Measurements from ENCODE around the gene SERPINA9. TPM values are rescaled to one million over a fixed set of nuclear protein-coding genes. Genes with fewer than 3 reads are reported as not detected.
"Not testable (repeated sequence)": the region's sequence is repeated elsewhere in the genome, so short reads cannot be mapped to it uniquely, and the experiment has no call there.

SERPINA9 gene
- total RNA-seq, 4 donors from 2014 or later = not detected

GRCh38 chr14:94426526-94426925 is 49.5 kb downstream of the SERPINA9 start:
- intact Hi-C loops (cut with DNase I) = no loop called here
- peaks cover 0 to 6% (median 0%) of the 10 kb centered on the region in 4 donors for H3K9me3 ChIP-seq
- H3K27ac ChIP-seq (replicated peaks in 1 of 4) = no peak overlapping the region
- no peak for DNase-seq (ENCODE audit: extremely low spot score)
- peaks cover 0 to 29% (median 0%) of the 10 kb centered on the region in 4 donors for H3K27me3 ChIP-seq
- H3K4me3 ChIP-seq = no peak overlapping the region
- H3K36me3 ChIP-seq = no peaks in the 10 kb centered on the region
- WGBS = 80% methylated on average over 4 of the region's 4 CpGs
- TF ChIP-seq EP300 (IDR thresholded peaks at IDR 0.05) (no peak), POLR2A (IDR thresholded peaks at IDR 0.05; ENCODE audit: low read depth) (no peak), POLR2AphosphoS5 (IDR thresholded peaks at IDR 0.05) (no peak), CTCF (IDR thresholded peaks at IDR 0.05) (no peak)
- H3K4me1 ChIP-seq = no peaks in the 10 kb centered on the region

GRCh38 chr14:94424371-94424770 is 51.6 kb downstream of the SERPINA9 start:
- Histone ChIP-seq H3K27ac (replicated peaks in 1 of 4) (no peak overlapping the region), H3K27me3 (peaks cover 0 to 35% (median 0%) of the 10 kb centered on the region in 4 donors), H3K36me3 (no peaks in the 10 kb centered on the region), H3K9me3 (no peaks in the 10 kb centered on the region), H3K4me3 (no peak overlapping the region), H3K4me1 (no peaks in the 10 kb centered on the region)
- 76% methylated on average over 3 of the region's 3 CpGs for WGBS
- intact Hi-C loops (cut with DNase I) = no loop called here
- TF ChIP-seq EP300 (IDR thresholded peaks at IDR 0.05) = no peak
- TF ChIP-seq CTCF (IDR thresholded peaks at IDR 0.05) = no peak
- TF ChIP-seq POLR2A (IDR thresholded peaks at IDR 0.05; ENCODE audit: low read depth) = no peak
- TF ChIP-seq POLR2AphosphoS5 (IDR thresholded peaks at IDR 0.05) = no peak
- no peak for DNase-seq (ENCODE audit: extremely low spot score)

GRCh38 chr14:94423453-94424056 is 52.4 kb downstream of the SERPINA9 start:
- intact Hi-C loops (cut with DNase I) = no loop called here
- H3K27me3 ChIP-seq = peaks cover 0 to 28% (median 0%) of the 10 kb centered on the region in 4 donors
- H3K4me3 ChIP-seq = no peak overlapping the region
- no peaks in the 10 kb centered on the region for H3K4me1 ChIP-seq
- H3K36me3 ChIP-seq = no peaks in the 10 kb centered on the region
- TF ChIP-seq POLR2AphosphoS5 (IDR thresholded peaks at IDR 0.05) (no peak), POLR2A (IDR thresholded peaks at IDR 0.05; ENCODE audit: low read depth) (no peak), CTCF (IDR thresholded peaks at IDR 0.05) (peak; percentile 9 to 57 (median 33)), EP300 (IDR thresholded peaks at IDR 0.05) (no peak)
- H3K27ac ChIP-seq (replicated peaks in 1 of 4) = no peak overlapping the region
- 13% methylated on average over 11 of the region's 13 CpGs for WGBS
- no peak for DNase-seq (ENCODE audit: extremely low spot score)
- H3K9me3 ChIP-seq = no peaks in the 10 kb centered on the region

- H3K27me3 ChIP-seq = peaks cover 0 to 19% (median 0%) of the 10 kb centered on the region in 4 donors
- H3K36me3 ChIP-seq = no peaks in the 10 kb centered on the region
- DNase-seq (ENCODE audit: extremely low spot score) = no peak
- WGBS = 81% methylated on average over 2 of the region's 2 CpGs
- no peak for TF ChIP-seq POLR2A (IDR thresholded peaks at IDR 0.05; ENCODE audit: low read depth)
- intact Hi-C loops (cut with DNase I) = no loop called here
- no peaks in the 10 kb centered on the region for H3K9me3 ChIP-seq
- H3K27ac ChIP-seq (replicated peaks in 1 of 4) = no peak overlapping the region
- H3K4me3 ChIP-seq = no peak overlapping the region
- no peaks in the 10 kb centered on the region for H3K4me1 ChIP-seq
Observed at GRCh38 chr14:94421316-94421715, 54.7 kb downstream of the SERPINA9 start.

GRCh38 chr14:94417497-94418205 is 58.3 kb downstream of the SERPINA9 start:
- H3K4me3 ChIP-seq; H3K27me3 ChIP-seq; intact Hi-C loops (cut with DNase I); H3K27ac ChIP-seq (replicated peaks in 1 of 4); H3K36me3 ChIP-seq; DNase-seq (ENCODE audit: extremely low spot score); H3K4me1 ChIP-seq; H3K9me3 ChIP-seq: not testable (repeated sequence)
- WGBS = 80% methylated on average over 1 of the region's 3 CpGs

Other genes starting within 250 kb of the SERPINA9 start
- gene SERPINA10, start 182.9 kb downstream of the SERPINA9 start, total RNA-seq = not detected
- gene SERPINA6, start 152.9 kb downstream of the SERPINA9 start, total RNA-seq = not detected
- gene SERPINA2, start 109.5 kb downstream of the SERPINA9 start, total RNA-seq = not detected
- 10 to 100 TPM in 1 of 4 donors, 1 to 10 TPM in 3; 1.7 to 20.2 (median 2.2) TPM for gene SERPINA1, start 87.6 kb downstream of the SERPINA9 start, total RNA-seq
- not detected for gene SERPINA11, start 23.4 kb downstream of the SERPINA9 start, total RNA-seq
- not detected for gene SERPINA12, start 33.3 kb upstream of the SERPINA9 start, total RNA-seq
- not detected for gene SERPINA4, start 85.2 kb upstream of the SERPINA9 start, total RNA-seq
- gene SERPINA5, start 105.2 kb upstream of the SERPINA9 start, total RNA-seq = 1 to 10 TPM; 2.1 to 5.1 (median 3.7) TPM
- 100 to 1,000 TPM in 3 of 4 donors, 10 to 100 TPM in 1; 71.8 to 284 (median 255) TPM for gene SERPINA3, start 136.2 kb upstream of the SERPINA9 start, total RNA-seq

Data from esophagus muscularis mucosa (tissue), 4 donors.